Activated T-helper 9 cell treated with anti-CD3 and anti-CD28 coated beads, Interleukin-2, amount 50 U/mL, for 16 hours (primary cell): ENCODE results near the gene INO80B.
"Not testable (repeated sequence)": the region's sequence is repeated elsewhere in the genome, so short reads cannot be mapped to it uniquely, and the experiment has no call there.

Experiments used
- DNase-seq: peaks from one replicate; pipeline ENCODE4 v3.0.0-alpha.2; 2020; ENCODE audit warnings: low read depth

INO80B gene

GRCh38 chr2:74454654-74455511, at the start of gene INO80B:
TSS of gene INO80B (plus strand) at chr2:74455087. CDS start at chr2:74455117, 30 bp downstream.
- DNase-seq: peak; percentile 94

GRCh38 chr2:74406035-74406434, 48.9 kb upstream of the INO80B start:
- DNase-seq: no peak

GRCh38 chr2:74407682-74408081, 47.2 kb upstream of the INO80B start:
- no peak for DNase-seq

- DNase-seq: no peak
These were observed 41.7 kb upstream of the INO80B start for GRCh38 chr2:74413001-74413698.

- DNase-seq: no peak
These were observed 40.4 kb upstream of the INO80B start for GRCh38 chr2:74414441-74414840.

- DNase-seq: peak; percentile 11
These were observed 39.8 kb upstream of the INO80B start for GRCh38 chr2:74414881-74415761.

GRCh38 chr2:74415762-74416395, 39.0 kb upstream of the INO80B start:
- DNase-seq: no peak

GRCh38 chr2:74416778-74417177, 38.1 kb upstream of the INO80B start:
- DNase-seq: no peak

GRCh38 chr2:74417197-74417596, 37.7 kb upstream of the INO80B start:
- DNase-seq: no peak

GRCh38 chr2:74417763-74418162, 37.1 kb upstream of the INO80B start:
- DNase-seq: no peak

GRCh38 chr2:74418312-74418711, 36.6 kb upstream of the INO80B start:
- DNase-seq: no peak

GRCh38 chr2:74419345-74419744, 35.5 kb upstream of the INO80B start:
- no peak for DNase-seq

- DNase-seq: no peak
These were observed 34.9 kb upstream of the INO80B start for GRCh38 chr2:74420006-74420405.

GRCh38 chr2:74420443-74421103, 34.3 kb upstream of the INO80B start:
- not testable (repeated sequence) for DNase-seq

- peak; percentile 91 for DNase-seq
These were observed 33.5 kb upstream of the INO80B start, which contains the start of the genes C2orf81 and WDR54 for GRCh38 chr2:74421221-74421870. TSS of gene C2orf81 (minus strand) at chr2:74421619. CDS start at chr2:74421560, 59 bp downstream. TSS of gene WDR54 (plus strand) at chr2:74421730. CDS start at chr2:74422154, 424 bp downstream.

- no peak for DNase-seq
These were observed 31.4 kb upstream of the INO80B start for GRCh38 chr2:74423231-74424095.

GRCh38 chr2:74424139-74424992, 30.5 kb upstream of the INO80B start:
- no peak for DNase-seq

- DNase-seq: no peak
These were observed 29.9 kb upstream of the INO80B start for GRCh38 chr2:74424995-74425406.
